GM12878 (cell line): ENCODE results near the gene OSBPL2. TPM values are rescaled to one million over a fixed set of nuclear protein-coding genes. Genes with fewer than 3 reads are reported as not detected.

Experiments used
- ATAC-seq: fragments of 200-7000 bp; cut with Tn5 transposase; 3 replicates; pipeline ENCODE4 v1.9.1; 2020; ENCODE audit warnings: mild to moderate bottlenecking, moderate library complexity
- BruUV-seq: library from RNA; stranded (reverse); fragments of 400-500 nt; replicated peaks from 2 replicates; lab custom pipeline; 2021; lab: Mats Ljungman, UMichigan
- CTCF ChIA-PET: fragments of 300-600 bp; sonication (Branson Sonifier 250); formaldehyde crosslinking; extraction: SDS; loops from one replicate; lab custom pipeline; 2021; ENCODE audit warnings: inconsistent platforms; lab: Yijun Ruan, JAX
- POLR2A ChIA-PET: fragments of 350-600 bp; formaldehyde crosslinking; extraction: SDS; loops from one replicate; lab custom pipeline; 2021; ENCODE audit warnings: inconsistent platforms; lab: Charles Lee
- RAD21 ChIA-PET: fragments of 300-600 bp; sonication (Branson Sonifier 250); formaldehyde crosslinking; loops from one replicate; lab custom pipeline; 2023; ENCODE audit warnings: antibody characterized with exemption; ENCODE audit not compliant: unreplicated experiment; lab: Charles Lee
- SMC1A ChIA-PET: fragments of 300-600 bp; sonication (Branson Sonifier 250); formaldehyde crosslinking; loops from one replicate; lab custom pipeline; 2023; ENCODE audit not compliant: unreplicated experiment, uncharacterized antibody; lab: Charles Lee
- DNase-seq: peaks from one replicate; pipeline ENCODE4 v3.0.0-alpha.2; 2011; ENCODE audit warnings: low read depth, low spot score
- FAIRE-seq: peaks from 3 replicates; lab custom pipeline; 2011; peaks lifted over from hg19 to GRCh38; lab: Jason Lieb, UNC
- H2AFZ ChIP-seq: 2 replicates; pipeline ENCODE4 v1.6.0; 2011; ENCODE audit warnings: low read depth, low read length, control low read depth; ENCODE audit not compliant: control insufficient read depth
- H3K27ac ChIP-seq: 2 replicates; pipeline ENCODE4 v1.5.1; 2011; ENCODE audit warnings: control low read depth; ENCODE audit not compliant: control insufficient read depth, insufficient read depth
- H3K27me3 ChIP-seq, 2 experiments: replicated peaks in 1 of 2; 2 replicates each; pipeline versions ENCODE4 v1.6.0 to v1.6.1; 2011; ENCODE audit warnings: low read length in 1 of 2; ENCODE audit not compliant: control insufficient read depth in 2 of 2, insufficient read depth in 2 of 2
- H3K36me3 ChIP-seq, 2 experiments: 2 replicates each; pipeline ENCODE4 v1.5.1; 2011; ENCODE audit warnings: low read length in 1 of 2; ENCODE audit not compliant: control insufficient read depth in 2 of 2, insufficient read depth in 2 of 2
- H3K4me1 ChIP-seq: 2 replicates; pipeline ENCODE4 v1.6.1; 2011; ENCODE audit warnings: mild to moderate bottlenecking, low read length, moderate library complexity, mixed read lengths; ENCODE audit not compliant: control insufficient read depth, insufficient read depth
- H3K4me2 ChIP-seq: 2 replicates; pipeline ENCODE4 v1.6.0; 2011; ENCODE audit warnings: control low read depth; ENCODE audit not compliant: control insufficient read depth, insufficient read depth
- H3K4me3 ChIP-seq: fragments of 200-600 bp; sonication (generic); 2 replicates; pipeline ENCODE4 v1.5.1; 2016
- H3K79me2 ChIP-seq: 2 replicates; pipeline ENCODE4 v1.6.0; 2011; ENCODE audit warnings: low read length; ENCODE audit not compliant: control insufficient read depth, insufficient read depth
- H3K9ac ChIP-seq: 2 replicates; pipeline ENCODE4 v1.8.0; 2011; ENCODE audit warnings: low read length, control low read depth, mixed read lengths; ENCODE audit not compliant: control insufficient read depth, insufficient read depth
- H3K9me3 ChIP-seq: replicated peaks from 3 replicates; pipeline ENCODE4 v1.5.1; 2011; ENCODE audit warnings: mild to moderate bottlenecking, low read length; ENCODE audit not compliant: control insufficient read depth, insufficient read depth
- H4K20me1 ChIP-seq: 2 replicates; pipeline ENCODE4 v1.6.0; 2011; ENCODE audit not compliant: control insufficient read depth, insufficient read depth
- HDGF ChIP-seq: fragments of 450-650 bp; IDR thresholded peaks from 2 replicates; pipeline ENCODE4 v1.6.1; 2016; ENCODE audit warnings: antibody characterized with exemption
- KLF5 ChIP-seq: fragments of 450-650 bp; IDR thresholded peaks from 2 replicates; pipeline ENCODE4 v1.6.1; 2014; ENCODE audit warnings: mild to moderate bottlenecking; ENCODE audit not compliant: partially characterized antibody
- POLR2A ChIP-seq: IDR thresholded peaks from 2 replicates; pipeline ENCODE4 v1.6.1; 2011; ENCODE audit warnings: low read depth, mild to moderate bottlenecking, low read length
- PRDM15 ChIP-seq: fragments of 450-650 bp; formaldehyde crosslinking; IDR thresholded peaks from 2 replicates; pipeline ENCODE4 v1.4.0; 2020; ENCODE audit warnings: mild to moderate bottlenecking, moderate library complexity
- ZNF274 ChIP-seq: IDR thresholded peaks from one replicate; pipeline ENCODE4 v1.8.0; 2011; ENCODE audit not compliant: insufficient read length, insufficient read depth
- WGBS: methylation state at CpG from one replicate; pipeline ENCODE4 v1.1.6; 2016; ENCODE audit warnings: low lambda C conversion rate; ENCODE audit not compliant: insufficient replicate concordance, insufficient coverage; ENCODE audit errors: missing lambda C conversion rate; 5-methylcytosine and 5-hydroxymethylcytosine counted together
- in situ Hi-C: fragments of 300-500 bp; cut with MboI; formaldehyde crosslinking; loops from 9 replicates; pipeline ENCODE4 v1.14.3; 2018; ENCODE audit warnings: mixed read lengths
- intact Hi-C: fragments of 100-400 bp; cut with micrococcal nuclease; formaldehyde crosslinking; loops from one replicate; pipeline ENCODE4 v1.14.2; 2022; ENCODE audit not compliant: unreplicated experiment
- polyA plus RNA-seq, 11 experiments: library from polyadenylated mRNA; depleted of rRNA in 4 of 11; unstranded in 6 of 11; stranded (reverse) in 5 of 11; fragments of >200 nt; fragmentation: Nextera tagmentation in 4 of 11; fragmentation: Illumina TruSeq in 1 of 11; extraction: Ambion mirVana in 4 of 11; extraction: Trizol in 1 of 11; gene quantifications; 1 replicate in 1 of 11; 2 replicates in 10 of 11; pipeline versions ENCODE4 v1.2.1 to v1.2.3, GENCODE V29; 2011 to 2016; ENCODE audit warnings: inconsistent platforms in 2 of 11, missing spikeins in 2 of 11, low read depth in 1 of 11
- total RNA-seq, 4 experiments: library from RNA; depleted of rRNA in 3 of 4; stranded (reverse); fragments of >200 nt in 3 of 4; fragmentation: Illumina TruSeq in 1 of 4; extraction: Trizol in 1 of 4; gene quantifications; 2 replicates each; pipeline versions ENCODE4 v1.2.1 to v1.2.3, GENCODE V29; 2013 to 2021
- TF ChIP-seq, protein P1 (sequence below): fragments of 450-650 bp; formaldehyde crosslinking; IDR thresholded peaks from 2 replicates; pipeline ENCODE4 v1.5.0; 2022; ENCODE audit warnings: mild to moderate bottlenecking, missing genetic modification characterization

OSBPL2 gene
- total and polyA plus RNA-seq, 10 of the 15 experiments (the other 5 are each of a cell fraction or from before 2014, with no cell fraction given) = 2.8 to 22.3 (median 14.7) TPM

GRCh38 chr20:62275219-62275618 is 36.9 kb downstream of the OSBPL2 start (continued):
- TF ChIP-seq PRDM15 (CRISPR knock-in tag) = no peak
- TF ChIP-seq, protein P1, sequence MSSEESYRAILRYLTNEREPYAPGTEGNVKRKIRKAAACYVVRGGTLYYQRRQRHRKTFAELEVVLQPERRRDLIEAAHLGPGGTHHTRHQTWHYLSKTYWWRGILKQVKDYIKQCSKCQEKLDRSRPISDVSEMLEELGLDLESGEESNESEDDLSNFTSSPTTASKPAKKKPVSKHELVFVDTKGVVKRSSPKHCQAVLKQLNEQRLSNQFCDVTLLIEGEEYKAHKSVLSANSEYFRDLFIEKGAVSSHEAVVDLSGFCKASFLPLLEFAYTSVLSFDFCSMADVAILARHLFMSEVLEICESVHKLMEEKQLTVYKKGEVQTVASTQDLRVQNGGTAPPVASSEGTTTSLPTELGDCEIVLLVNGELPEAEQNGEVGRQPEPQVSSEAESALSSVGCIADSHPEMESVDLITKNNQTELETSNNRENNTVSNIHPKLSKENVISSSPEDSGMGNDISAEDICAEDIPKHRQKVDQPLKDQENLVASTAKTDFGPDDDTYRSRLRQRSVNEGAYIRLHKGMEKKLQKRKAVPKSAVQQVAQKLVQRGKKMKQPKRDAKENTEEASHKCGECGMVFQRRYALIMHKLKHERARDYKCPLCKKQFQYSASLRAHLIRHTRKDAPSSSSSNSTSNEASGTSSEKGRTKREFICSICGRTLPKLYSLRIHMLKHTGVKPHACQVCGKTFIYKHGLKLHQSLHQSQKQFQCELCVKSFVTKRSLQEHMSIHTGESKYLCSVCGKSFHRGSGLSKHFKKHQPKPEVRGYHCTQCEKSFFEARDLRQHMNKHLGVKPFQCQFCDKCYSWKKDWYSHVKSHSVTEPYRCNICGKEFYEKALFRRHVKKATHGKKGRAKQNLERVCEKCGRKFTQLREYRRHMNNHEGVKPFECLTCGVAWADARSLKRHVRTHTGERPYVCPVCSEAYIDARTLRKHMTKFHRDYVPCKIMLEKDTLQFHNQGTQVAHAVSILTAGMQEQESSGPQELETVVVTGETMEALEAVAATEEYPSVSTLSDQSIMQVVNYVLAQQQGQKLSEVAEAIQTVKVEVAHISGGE = no peak
- no peak for TF ChIP-seq POLR2A
- no peak for TF ChIP-seq HDGF
- no peak for TF ChIP-seq ZNF274

- Histone ChIP-seq H3K36me3 (peaks cover 26 to 30% of the 10 kb centered on the region in 2 experiments), H3K4me2 (no peak overlapping the region), H3K9me3 (no peaks in the 10 kb centered on the region), H3K9ac (no peak overlapping the region), H4K20me1 (no peaks in the 10 kb centered on the region)
- CTCF ChIA-PET = no interaction called here
- no peak for FAIRE-seq
- in situ Hi-C loops = no loop called here
- BruUV-seq = no TSS peak
- no peak for TF ChIP-seq KLF5
- TF ChIP-seq, all 136 proteins: peak for 0
- Histone ChIP-seq H3K79me2 (no peaks in the 10 kb centered on the region), H3K4me1 (no peaks in the 10 kb centered on the region), H2AFZ (no peak overlapping the region), H3K27ac (no peak overlapping the region), H3K4me3 (no peak overlapping the region), H3K27me3 (no peaks in the 10 kb centered on the region)
- intact Hi-C loops = no loop called here
- WGBS = 97% methylated on average over 6 of the region's 6 CpGs
- ATAC-seq = no peak
- no peak for DNase-seq
- ChIA-PET RAD21 (no interaction called here), POLR2A (no interaction called here), SMC1A (interaction anchor here (0.5 kb wide), 1 partner anchor 533 kb away, joined by 3 read pairs; no protein-coding TSS in a partner anchor)
Observed at GRCh38 chr20:62276439-62276838, 38.1 kb downstream of the OSBPL2 start.
